ENCODE measurements around the gene ADGRA1. TPM values are rescaled to one million over a fixed set of nuclear protein-coding genes. Genes with fewer than 3 reads are reported as not detected.

Gene ADGRA1
- total RNA-seq, 1 donor from 2014 or later = not detected

GRCh38 chr10:133176546-133176945 lies 88.8 kb downstream of the ADGRA1 start:
- intact Hi-C loops (cut with micrococcal nuclease) = no loop called here

GRCh38 chr10:133177380-133178157 lies 89.8 kb downstream of the ADGRA1 start:
- intact Hi-C loops (cut with micrococcal nuclease) = no loop called here

- intact Hi-C loops (cut with micrococcal nuclease) = no loop called here
These were observed 90.8 kb downstream of the ADGRA1 start for GRCh38 chr10:133178357-133179127.

GRCh38 chr10:133179128-133179520 lies 91.4 kb downstream of the ADGRA1 start:
- intact Hi-C loops (cut with micrococcal nuclease) = no loop called here

- intact Hi-C loops (cut with micrococcal nuclease) = no loop called here
These were observed 91.9 kb downstream of the ADGRA1 start for GRCh38 chr10:133179651-133180050.

GRCh38 chr10:133180192-133180964 lies 92.7 kb downstream of the ADGRA1 start:
- intact Hi-C loops (cut with micrococcal nuclease) = no loop called here

- intact Hi-C loops (cut with micrococcal nuclease) = no loop called here
These were observed 93.4 kb downstream of the ADGRA1 start for GRCh38 chr10:133180965-133181639.

Other genes starting within 250 kb of the ADGRA1 start
- gene CFAP46, start 145.4 kb upstream of the ADGRA1 start, total RNA-seq = 0.09 TPM in 1 of 2 replicates, not detected in the other
- 0.48 and 0.57 TPM in 2 replicates for gene KNDC1, start 72.3 kb downstream of the ADGRA1 start, total RNA-seq
- gene UTF1, start 142.3 kb downstream of the ADGRA1 start, total RNA-seq = not detected in 2 replicates
- not detected in 2 replicates for gene VENTX, start 149.9 kb downstream of the ADGRA1 start, total RNA-seq
- 153 and 157 TPM in 2 replicates for gene ADAM8, start 188.9 kb downstream of the ADGRA1 start, total RNA-seq
- gene TUBGCP2, start 220.9 kb downstream of the ADGRA1 start, total RNA-seq = 54.4 and 61.5 TPM in 2 replicates
- 63.3 and 71.1 TPM in 2 replicates for gene ZNF511, start 221.0 kb downstream of the ADGRA1 start, total RNA-seq
- gene CALY, start 249.0 kb downstream of the ADGRA1 start, total RNA-seq = not detected in 2 replicates